PC-9 (cell line): ENCODE measurements around the gene CGB3.

ENCODE experiments used
- CTCF ChIP-seq: fragments of 200-600 bp; sonication (generic); conservative IDR thresholded peaks from 2 replicates; pipeline ENCODE4 v1.6.1; 2017; ENCODE audit warnings: mixed run types, antibody characterized with exemption, mild to moderate bottlenecking, moderate library complexity
- EZH2 ChIP-seq: fragments of 200-600 bp; sonication (generic); IDR thresholded peaks from 2 replicates; pipeline ENCODE4 v1.8.0; 2017; ENCODE audit warnings: antibody characterized with exemption, low read depth

GRCh38 chr19:48991873-48992580, 32.1 kb downstream of the CGB3 start:
- TF ChIP-seq CTCF, result no peak
- no peak for TF ChIP-seq EZH2
